Right lobe of liver (tissue), 6 donors: ENCODE results near the gene KREMEN2. TPM values are rescaled to one million over a fixed set of nuclear protein-coding genes. Genes with fewer than 3 reads are reported as not detected.
A peak's percentile ranks its signal among the peaks of the same experiment; 100 is the strongest.

Experiments
- ATAC-seq, 4 donors: fragments of 200-7000 bp; cut with Tn5 transposase; one replicate each; pipeline ENCODE4 v1.9.1; 2020; ENCODE audit warnings: mild to moderate bottlenecking in 4 of 4, moderate library complexity in 4 of 4
- DNase-seq, 3 donors: peaks; one replicate each; pipeline ENCODE4 v3.0.0-alpha.2; 2020
- H3K27ac ChIP-seq, 3 donors: fragments of 200-600 bp; one replicate each; pipeline ENCODE4 v1.8.0; 2022
- H3K27me3 ChIP-seq, 2 donors: fragments of 200-600 bp; one replicate each; pipeline ENCODE4 v1.8.0; 2022
- H3K36me3 ChIP-seq, 4 donors: fragments of 200-600 bp; sonication (generic) in 1 of 4; one replicate each; pipeline versions ENCODE4 v1.5.1 to v1.8.0; 2017 to 2022; ENCODE audit warnings: control low read depth in 1 of 4
- H3K4me1 ChIP-seq, 4 donors: fragments of 200-600 bp; sonication (generic) in 1 of 4; one replicate each; pipeline versions ENCODE4 v1.5.1 to v1.8.0; 2017 to 2022; ENCODE audit warnings: control low read depth in 1 of 4
- H3K4me3 ChIP-seq, 3 donors: fragments of 200-600 bp; one replicate each; pipeline ENCODE4 v1.8.0; 2022
- H3K9me3 ChIP-seq, 4 donors: fragments of 200-600 bp; sonication (generic) in 1 of 4; one replicate each; pipeline versions ENCODE4 v1.5.1 to v1.8.0; 2017 to 2022; ENCODE audit warnings: control low read depth in 1 of 4
- POLR2A ChIP-seq: fragments of 450-650 bp; IDR thresholded peaks from one replicate; pipeline ENCODE4 v1.6.1; 2017; ENCODE audit warnings: antibody characterized with exemption, mild to moderate bottlenecking
- WGBS: methylation state at CpG from one replicate; pipeline ENCODE4 v1.1.6; 2018; ENCODE audit warnings: low coverage, low lambda C conversion rate; ENCODE audit not compliant: insufficient coverage; ENCODE audit errors: missing lambda C conversion rate; 5-methylcytosine and 5-hydroxymethylcytosine counted together
- intact Hi-C, 2 donors: fragments of 100-400 bp; cut with DNase I; formaldehyde crosslinking; loops; one replicate each; pipeline versions ENCODE4 v1.11.2 to v1.14.1; 2022
- total RNA-seq, 6 experiments: library from RNA; depleted of rRNA in 2 of 6; stranded (reverse); fragments of >200 nt in 2 of 6; fragmentation: NEBNext Ultra II Directional in 3 of 6; extraction: Animal tissue kit (Norgen Biotek cat#: 25700) in 3 of 6; gene quantifications; one replicate each; pipeline versions ENCODE4 v1.1.0 to v1.2.4, GENCODE V29; 2016 to 2023
- TF ChIP-seq, protein P1 (sequence below), 4 donors: fragments of 200-600 bp in 3 of 4; fragments of 450-650 bp in 1 of 4; IDR thresholded peaks; one replicate each; pipeline versions ENCODE4 v1.5.1 to v1.8.0; 2016 to 2022; ENCODE audit warnings: antibody characterized with exemption in 4 of 4, mild to moderate bottlenecking in 2 of 4
- donor health status: DM: no; HTN: yes; CAD: no.
- donor health status: DM: no; HTN: no; CAD: no.
- donor health status: DM: no; HTN: no; CAD: no.
- donor health status: DM: no; HTN: yes; CAD: no.
- donor health status: DM: no; HTN: yes; CAD: no.

Gene KREMEN2
- total RNA-seq, 6 experiments from 2014 or later: not detected

DNA sequence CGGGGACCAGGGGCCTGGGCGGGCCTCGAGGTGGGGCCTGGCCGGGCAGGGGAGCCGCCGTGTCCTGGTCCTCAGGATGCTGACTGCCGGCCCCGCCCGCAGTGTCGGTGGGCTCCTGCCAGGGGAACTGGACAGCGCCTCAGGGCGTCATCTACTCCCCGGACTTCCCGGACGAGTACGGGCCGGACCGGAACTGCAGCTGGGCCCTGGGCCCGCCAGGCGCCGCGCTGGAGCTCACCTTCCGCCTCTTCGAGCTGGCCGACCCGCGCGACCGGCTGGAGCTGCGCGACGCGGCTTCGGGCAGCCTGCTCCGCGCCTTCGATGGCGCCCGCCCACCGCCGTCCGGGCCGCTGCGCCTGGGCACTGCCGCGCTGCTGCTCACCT lies 2.7 kb downstream of the KREMEN2 start:
- no peak overlapping the region for H3K27ac ChIP-seq
- peaks cover 7 to 26% of the 10 kb centered on the region in 2 donors for H3K27me3 ChIP-seq
- DNase-seq: peak in 1 of 3 donors; percentile 56
- peaks cover 0 to 18% (median 5%) of the 10 kb centered on the region in 4 donors for H3K4me1 ChIP-seq
- H3K9me3 ChIP-seq: no peaks in the 10 kb centered on the region
- no peak overlapping the region for H3K4me3 ChIP-seq
- no peak for TF ChIP-seq POLR2A
- TF ChIP-seq, protein P1, sequence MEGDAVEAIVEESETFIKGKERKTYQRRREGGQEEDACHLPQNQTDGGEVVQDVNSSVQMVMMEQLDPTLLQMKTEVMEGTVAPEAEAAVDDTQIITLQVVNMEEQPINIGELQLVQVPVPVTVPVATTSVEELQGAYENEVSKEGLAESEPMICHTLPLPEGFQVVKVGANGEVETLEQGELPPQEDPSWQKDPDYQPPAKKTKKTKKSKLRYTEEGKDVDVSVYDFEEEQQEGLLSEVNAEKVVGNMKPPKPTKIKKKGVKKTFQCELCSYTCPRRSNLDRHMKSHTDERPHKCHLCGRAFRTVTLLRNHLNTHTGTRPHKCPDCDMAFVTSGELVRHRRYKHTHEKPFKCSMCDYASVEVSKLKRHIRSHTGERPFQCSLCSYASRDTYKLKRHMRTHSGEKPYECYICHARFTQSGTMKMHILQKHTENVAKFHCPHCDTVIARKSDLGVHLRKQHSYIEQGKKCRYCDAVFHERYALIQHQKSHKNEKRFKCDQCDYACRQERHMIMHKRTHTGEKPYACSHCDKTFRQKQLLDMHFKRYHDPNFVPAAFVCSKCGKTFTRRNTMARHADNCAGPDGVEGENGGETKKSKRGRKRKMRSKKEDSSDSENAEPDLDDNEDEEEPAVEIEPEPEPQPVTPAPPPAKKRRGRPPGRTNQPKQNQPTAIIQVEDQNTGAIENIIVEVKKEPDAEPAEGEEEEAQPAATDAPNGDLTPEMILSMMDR (IDR thresholded peaks at IDR 0.05): no peak
- WGBS: no CpG with 5 or more reads among the region's 46 CpGs
- no peak for ATAC-seq
- intact Hi-C loops: no loop called here
- H3K36me3 ChIP-seq: no peaks in the 10 kb centered on the region

DNA sequence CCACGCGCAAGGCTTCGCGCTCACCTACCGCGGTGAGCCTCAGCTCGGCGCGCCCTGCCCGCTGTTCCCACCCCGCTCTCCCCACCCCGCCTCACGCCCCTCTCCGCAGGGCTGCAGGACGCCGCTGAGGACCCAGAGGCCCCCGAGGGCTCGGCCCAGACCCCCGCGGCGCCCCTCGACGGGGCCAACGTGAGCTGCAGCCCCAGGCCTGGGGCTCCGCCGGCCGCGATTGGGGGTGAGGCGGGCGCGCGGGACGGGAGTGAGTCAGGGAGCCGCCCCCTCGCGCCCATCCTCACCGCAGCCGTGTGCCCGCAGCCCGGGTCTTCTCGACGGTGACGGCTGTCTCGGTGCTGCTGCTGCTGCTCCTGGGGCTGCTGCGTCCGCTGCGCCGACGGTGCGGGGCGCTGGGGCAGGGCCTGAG lies 3.1 kb downstream of the KREMEN2 start:
- H3K36me3 ChIP-seq: no peaks in the 10 kb centered on the region
- TF ChIP-seq, protein P1 (IDR thresholded peaks at IDR 0.05): no peak
- TF ChIP-seq POLR2A: no peak
- no peak for DNase-seq
- peaks cover 7 to 26% of the 10 kb centered on the region in 2 donors for H3K27me3 ChIP-seq
- H3K27ac ChIP-seq: no peak overlapping the region
- WGBS: no CpG with 5 or more reads among the region's 51 CpGs
- no peak for ATAC-seq
- H3K4me1 ChIP-seq: peaks cover 0 to 18% (median 5%) of the 10 kb centered on the region in 4 donors
- no peaks in the 10 kb centered on the region for H3K9me3 ChIP-seq
- no peak overlapping the region for H3K4me3 ChIP-seq
- intact Hi-C loops: no loop called here

DNA sequence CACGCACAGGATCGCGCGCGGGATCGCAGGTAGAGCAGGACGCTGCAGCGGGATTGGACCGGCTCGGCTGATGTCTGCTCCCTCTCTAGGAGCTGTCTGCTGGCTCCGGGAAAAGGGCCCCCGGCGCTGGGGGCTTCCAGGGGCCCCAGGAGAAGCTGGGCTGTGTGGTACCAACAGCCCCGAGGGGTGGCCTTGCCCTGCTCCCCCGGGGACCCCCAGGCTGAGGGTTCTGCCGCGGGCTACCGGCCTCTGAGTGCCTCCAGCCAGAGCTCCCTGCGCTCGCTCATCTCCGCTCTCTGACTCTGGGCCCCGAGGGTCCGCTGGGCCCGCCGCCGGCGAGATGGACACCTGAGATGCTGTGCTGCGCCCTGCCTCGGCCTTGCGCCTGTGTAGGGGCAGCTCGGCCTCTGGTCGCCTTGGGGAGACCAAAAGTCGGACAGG lies 3.7 kb downstream of the KREMEN2 start:
- TF ChIP-seq, protein P1 (IDR thresholded peaks at IDR 0.05): no peak
- no peak for TF ChIP-seq POLR2A
- intact Hi-C loops: no loop called here
- peaks cover 7 to 26% of the 10 kb centered on the region in 2 donors for H3K27me3 ChIP-seq
- H3K4me1 ChIP-seq: peaks cover 0 to 18% (median 5%) of the 10 kb centered on the region in 4 donors
- no peak overlapping the region for H3K27ac ChIP-seq
- DNase-seq: peak in 1 of 3 donors; percentile 54
- WGBS: no CpG with 5 or more reads among the region's 33 CpGs
- no peaks in the 10 kb centered on the region for H3K9me3 ChIP-seq
- no peak for ATAC-seq
- no peaks in the 10 kb centered on the region for H3K36me3 ChIP-seq
- no peak overlapping the region for H3K4me3 ChIP-seq

DNA sequence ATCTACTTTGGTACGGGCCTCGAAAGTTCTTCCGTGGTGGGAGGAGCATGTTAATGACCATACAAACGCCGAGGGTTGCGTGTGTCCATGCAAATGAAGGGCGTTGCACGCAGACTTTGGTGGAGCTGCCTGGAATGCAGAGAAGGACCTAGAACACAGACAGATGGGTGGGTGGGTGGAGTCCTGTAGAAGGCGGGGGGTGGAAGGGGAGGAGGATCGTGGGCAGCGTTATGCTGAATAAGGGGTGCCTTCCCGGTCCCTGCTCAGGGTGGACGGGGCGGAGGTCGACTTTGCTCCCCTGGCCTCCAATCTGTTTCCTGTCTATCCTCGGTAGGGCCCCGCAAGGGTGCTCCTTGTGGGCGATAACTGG lies 4.3 kb downstream of the KREMEN2 start:
- Histone ChIP-seq H3K4me1 (peaks cover 0 to 18% (median 5%) of the 10 kb centered on the region in 4 donors), H3K27me3 (peaks cover 7 to 26% of the 10 kb centered on the region in 2 donors), H3K4me3 (peak overlapping the region; percentile 51 to 65 (median 56)), H3K36me3 (no peaks in the 10 kb centered on the region), H3K9me3 (no peaks in the 10 kb centered on the region), H3K27ac (no peak overlapping the region)
- intact Hi-C loops: no loop called here
- no peak for TF ChIP-seq POLR2A
- TF ChIP-seq, protein P1 (IDR thresholded peaks at IDR 0.05): no peak
- DNase-seq (no peak), ATAC-seq (no peak)
- WGBS: 23% methylated on average over 10 of the region's 18 CpGs
